22Rv1 (cell line): ENCODE data around the gene C1QTNF3.

ENCODE experiments used
- CTCF ChIP-seq: fragments of 450-650 bp; IDR thresholded peaks from 2 replicates; pipeline ENCODE4 v1.5.1; 2017; ENCODE audit warnings: mild to moderate bottlenecking
- ZFX ChIP-seq: fragments of 450-650 bp; IDR thresholded peaks from 2 replicates; pipeline ENCODE4 v1.6.1; 2017; ENCODE audit warnings: antibody characterized with exemption, borderline replicate concordance

GRCh38 chr5:34038838-34039237 is 4.2 kb downstream of the C1QTNF3 start:
- no peak for TF ChIP-seq CTCF
- no peak for TF ChIP-seq ZFX
